K562 (cell line): ENCODE data around the gene COPB2.

Source experiments
- EHMT2 ChIP-seq: fragments of 450-650 bp; IDR thresholded peaks from 2 replicates; pipeline ENCODE4 v1.6.1; 2018; ENCODE audit warnings: antibody characterized with exemption
- EP400 ChIP-seq: fragments of 450-650 bp; IDR thresholded peaks from 2 replicates; pipeline ENCODE4 v1.6.1; 2017; ENCODE audit warnings: antibody characterized with exemption, mild to moderate bottlenecking, moderate library complexity
- ERF ChIP-seq: fragments of 450-650 bp; formaldehyde crosslinking; IDR thresholded peaks from 2 replicates; pipeline ENCODE4 v1.4.0; 2020; ENCODE audit warnings: mild to moderate bottlenecking, mixed read lengths
- EZH2 ChIP-seq: IDR thresholded peaks from 2 replicates; pipeline ENCODE4 v1.6.1; 2012; ENCODE audit warnings: low read depth, mild to moderate bottlenecking, inconsistent platforms, low read length, borderline replicate concordance
- FOXK1 ChIP-seq: sonication (generic); formaldehyde crosslinking; IDR thresholded peaks from 2 replicates; pipeline ENCODE4 v1.8.0; 2022; ENCODE audit warnings: missing genetic modification reagents, mild to moderate bottlenecking, borderline replicate concordance
- HOXB6 ChIP-seq: fragments of 250-450 bp; sonication (Bioruptor Pico); IDR thresholded peaks from 2 replicates; pipeline ENCODE4 v1.5.1; 2022; ENCODE audit warnings: mild to moderate bottlenecking, borderline replicate concordance
- JUN ChIP-seq, 2 experiments: sonication (generic) in 1 of 2; formaldehyde crosslinking in 1 of 2; IDR thresholded peaks; 2 replicates each; pipeline versions ENCODE4 v1.6.1 to v1.8.0; 2012 to 2022; ENCODE audit warnings: borderline replicate concordance in 2 of 2, mild to moderate bottlenecking in 2 of 2, improper control_type of control experiment in 1 of 2, low read depth in 1 of 2, low read length in 1 of 2, missing genetic modification reagents in 1 of 2
- JUNB ChIP-seq: fragments of 450-650 bp; formaldehyde crosslinking; conservative IDR thresholded peaks from 2 replicates; pipeline ENCODE4 v1.4.0; 2020; ENCODE audit warnings: mild to moderate bottlenecking
- MCM2 ChIP-seq: fragments of 450-650 bp; IDR thresholded peaks from 2 replicates; pipeline ENCODE4 v1.6.1; 2017; ENCODE audit warnings: low read depth, mild to moderate bottlenecking
- NR3C1 ChIP-seq: sonication (generic); formaldehyde crosslinking; IDR thresholded peaks from 2 replicates; pipeline ENCODE4 v1.8.1; 2022; ENCODE audit warnings: missing genetic modification reagents
- PTBP1 ChIP-seq: fragments of 200-400 bp; formaldehyde crosslinking; IDR thresholded peaks from 2 replicates; pipeline ENCODE4 v1.6.1; 2017; ENCODE audit warnings: low read depth, low read length
- TAF1 ChIP-seq: IDR thresholded peaks from 2 replicates; pipeline ENCODE4 v1.6.1; 2011; ENCODE audit warnings: mild to moderate bottlenecking, low read length, moderate library complexity; ENCODE audit not compliant: insufficient read depth, control insufficient read depth, severe bottlenecking; ENCODE audit errors: extremely low read depth
- TF ChIP-seq, protein P1 (sequence below), 3 experiments: IDR thresholded peaks in 2 of 3; conservative IDR thresholded peaks in 1 of 3; 2 replicates each; pipeline ENCODE4 v1.5.1; 2011 to 2012; ENCODE audit warnings: low read length in 3 of 3, mild to moderate bottlenecking in 3 of 3, control low read depth in 2 of 3, improper control_type of control experiment in 1 of 3, inconsistent platforms in 1 of 3, low read depth in 1 of 3, mixed read lengths in 1 of 3, moderate library complexity in 1 of 3; ENCODE audit not compliant: insufficient read depth in 2 of 3
- TF ChIP-seq, protein P2 (sequence below): sonication (generic); formaldehyde crosslinking; IDR thresholded peaks from 2 replicates; pipeline ENCODE4 v1.8.1; 2023; ENCODE audit warnings: mild to moderate bottlenecking, missing genetic modification reagents

DNA sequence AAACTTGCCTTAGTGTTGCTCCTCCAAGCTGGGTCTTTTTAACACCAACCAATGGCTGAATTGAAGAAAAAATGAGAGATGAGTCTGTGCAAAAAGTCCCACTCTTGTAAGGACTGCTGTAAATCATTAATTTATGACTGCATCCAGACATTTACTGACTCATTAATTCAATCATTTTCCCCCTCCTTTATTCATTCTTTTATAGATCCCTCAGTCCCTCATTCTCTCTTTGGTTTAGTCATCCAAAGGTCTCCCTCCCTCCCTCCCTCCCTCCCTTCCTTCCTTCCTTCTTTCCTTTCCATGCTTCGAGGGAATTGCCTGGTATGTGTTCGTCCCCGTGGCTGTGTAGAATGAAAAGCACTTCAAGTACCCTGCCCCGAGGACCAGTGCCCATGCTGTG is 80.9 kb downstream of the COPB2 start:
- TF ChIP-seq TAF1 (no peak), ERF (CRISPR knock-in tag) (no peak), PTBP1 (no peak), JUNB (no peak), MCM2 (no peak), EP400 (no peak), JUN (IDR thresholded peaks at IDR 0.05; ENCODE audit: borderline replicate concordance, low read depth, low read length) (no peak), JUN (CRISPR knock-in tag; IDR thresholded peaks at IDR 0.05; ENCODE audit: borderline replicate concordance) (no peak), EZH2 (no peak), EHMT2 (no peak), NR3C1 (CRISPR knock-in tag) (no peak), HOXB6 (CRISPR knock-in tag) (no peak), FOXK1 (CRISPR knock-in tag) (no peak)
- TF ChIP-seq, protein P1, sequence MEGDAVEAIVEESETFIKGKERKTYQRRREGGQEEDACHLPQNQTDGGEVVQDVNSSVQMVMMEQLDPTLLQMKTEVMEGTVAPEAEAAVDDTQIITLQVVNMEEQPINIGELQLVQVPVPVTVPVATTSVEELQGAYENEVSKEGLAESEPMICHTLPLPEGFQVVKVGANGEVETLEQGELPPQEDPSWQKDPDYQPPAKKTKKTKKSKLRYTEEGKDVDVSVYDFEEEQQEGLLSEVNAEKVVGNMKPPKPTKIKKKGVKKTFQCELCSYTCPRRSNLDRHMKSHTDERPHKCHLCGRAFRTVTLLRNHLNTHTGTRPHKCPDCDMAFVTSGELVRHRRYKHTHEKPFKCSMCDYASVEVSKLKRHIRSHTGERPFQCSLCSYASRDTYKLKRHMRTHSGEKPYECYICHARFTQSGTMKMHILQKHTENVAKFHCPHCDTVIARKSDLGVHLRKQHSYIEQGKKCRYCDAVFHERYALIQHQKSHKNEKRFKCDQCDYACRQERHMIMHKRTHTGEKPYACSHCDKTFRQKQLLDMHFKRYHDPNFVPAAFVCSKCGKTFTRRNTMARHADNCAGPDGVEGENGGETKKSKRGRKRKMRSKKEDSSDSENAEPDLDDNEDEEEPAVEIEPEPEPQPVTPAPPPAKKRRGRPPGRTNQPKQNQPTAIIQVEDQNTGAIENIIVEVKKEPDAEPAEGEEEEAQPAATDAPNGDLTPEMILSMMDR (IDR thresholded peaks at IDR 0.05 in 2 of 3, conservative IDR thresholded peaks at IDR 0.05 in 1 of 3; ENCODE audit: insufficient read depth in 2 of 3, low read depth in 1 of 3, low read length in 3 of 3): no peak
- TF ChIP-seq, protein P2, sequence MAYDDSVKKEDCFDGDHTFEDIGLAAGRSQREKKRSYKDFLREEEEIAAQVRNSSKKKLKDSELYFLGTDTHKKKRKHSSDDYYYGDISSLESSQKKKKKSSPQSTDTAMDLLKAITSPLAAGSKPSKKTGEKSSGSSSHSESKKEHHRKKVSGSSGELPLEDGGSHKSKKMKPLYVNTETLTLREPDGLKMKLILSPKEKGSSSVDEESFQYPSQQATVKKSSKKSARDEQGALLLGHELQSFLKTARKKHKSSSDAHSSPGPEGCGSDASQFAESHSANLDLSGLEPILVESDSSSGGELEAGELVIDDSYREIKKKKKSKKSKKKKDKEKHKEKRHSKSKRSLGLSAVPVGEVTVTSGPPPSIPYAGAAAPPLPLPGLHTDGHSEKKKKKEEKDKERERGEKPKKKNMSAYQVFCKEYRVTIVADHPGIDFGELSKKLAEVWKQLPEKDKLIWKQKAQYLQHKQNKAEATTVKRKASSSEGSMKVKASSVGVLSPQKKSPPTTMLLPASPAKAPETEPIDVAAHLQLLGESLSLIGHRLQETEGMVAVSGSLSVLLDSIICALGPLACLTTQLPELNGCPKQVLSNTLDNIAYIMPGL (CRISPR knock-in tag): no peak
